ENCODE results near the gene RERE.

RERE gene

DNA sequence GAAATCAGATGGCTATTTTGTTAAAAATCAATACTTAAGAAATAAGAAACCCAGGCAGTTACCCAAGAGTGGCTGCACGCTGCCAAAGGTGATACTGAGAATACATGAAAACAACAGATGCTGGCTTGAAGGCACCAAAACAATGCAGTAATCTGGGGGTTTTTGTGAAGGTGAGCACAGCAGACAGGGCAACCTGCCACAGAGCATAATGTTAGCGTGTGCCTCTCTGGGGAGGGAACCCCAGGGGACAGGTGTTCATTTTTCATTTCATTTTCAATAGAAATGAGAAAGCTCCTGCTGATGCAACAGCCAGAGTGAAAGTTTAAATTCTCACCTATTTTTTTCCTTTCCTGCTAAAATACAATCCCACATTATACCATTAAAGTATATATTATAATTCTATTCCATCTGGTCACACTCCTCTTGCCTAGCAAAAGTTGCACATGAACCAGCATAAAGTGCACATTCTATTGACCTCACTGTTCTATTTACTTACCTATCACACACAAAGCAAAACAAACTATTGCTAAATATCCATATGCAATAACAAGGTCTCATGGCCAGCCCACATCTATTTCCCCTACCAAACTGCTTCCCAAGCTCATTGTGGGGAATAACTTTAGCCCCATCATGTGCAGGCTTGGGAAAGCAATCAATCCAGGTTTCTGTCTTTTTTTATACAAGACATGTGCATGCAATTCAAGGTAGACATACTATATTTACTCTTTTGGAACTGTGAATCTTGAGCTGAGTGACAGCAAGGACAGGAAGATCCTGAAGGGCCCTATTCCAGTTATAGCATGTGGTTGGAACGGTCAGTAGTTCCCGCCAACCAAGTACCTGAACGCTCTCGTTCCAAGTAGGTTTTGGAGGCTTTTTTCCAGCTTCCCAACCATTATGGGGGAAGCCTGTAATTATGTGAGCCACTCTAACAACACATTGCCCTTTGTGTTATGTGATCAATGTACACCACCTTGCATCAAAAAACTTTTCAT lies 173.6 kb downstream of the RERE start:
- Histone ChIP-seq H3K4me1 (ENCODE audit: control insufficient read depth in 1 of 2, insufficient read depth in 2 of 2, low read length in 2 of 2) (no peaks in the 10 kb centered on the region), H3K9ac (ENCODE audit: low read length) (no peak overlapping the region), H3K9me3 (ENCODE audit: insufficient read depth, low read depth, low read length) (no peaks in the 10 kb centered on the region), H3K14ac (ENCODE audit: low read length) (no peak overlapping the region), H4K91ac (ENCODE audit: low read depth, low read length) (no peak overlapping the region), H3K18ac (ENCODE audit: low read length) (no peak overlapping the region), H3K79me2 (ENCODE audit: control insufficient read depth, insufficient read depth, low read length, poor library complexity) (peaks cover 2% of the 10 kb centered on the region), H3K27me3 (ENCODE audit: insufficient read depth, low read length) (no peaks in the 10 kb centered on the region), H3K27ac (ENCODE audit: low read depth, low read length) (no peak overlapping the region), H3K4ac (ENCODE audit: low read depth, low read length) (peak overlapping the region; percentile 27), H2AFZ (ENCODE audit: insufficient read depth, low read length, poor library complexity) (no peak overlapping the region), H4K12ac (ENCODE audit: low read depth, low read length) (no peak overlapping the region), H3K36me3 (ENCODE audit: control insufficient read depth in 1 of 2, insufficient read depth in 2 of 2, low read length in 2 of 2) (peaks cover 0 to 2% of the 10 kb centered on the region in 2 experiments), H2BK120ac (ENCODE audit: insufficient read depth, low read length, poor library complexity) (no peak overlapping the region), H2AK5ac (ENCODE audit: low read length) (no peak overlapping the region), H3K4me3 (ENCODE audit: low read depth, low read length) (no peak overlapping the region), H3K4me2 (ENCODE audit: low read length) (no peak overlapping the region), H2BK12ac (ENCODE audit: low read length) (no peak overlapping the region), H4K8ac (ENCODE audit: low read depth, low read length) (no peak overlapping the region), H3K23ac (ENCODE audit: low read length) (no peak overlapping the region), H2BK5ac (ENCODE audit: low read depth, low read length, poor library complexity) (no peak overlapping the region), H3K79me1 (ENCODE audit: low read length) (no peaks in the 10 kb centered on the region)
- no CpG with 5 or more reads among the region's 6 CpGs for WGBS (ENCODE audit: extremely low coverage, insufficient coverage, insufficient read length)
- DNase-seq: peak in 1 of 2 donors; percentile 15

- no peak overlapping the region for H3K4me3 ChIP-seq (ENCODE audit: low read depth, low read length)
- no peak overlapping the region for H2BK12ac ChIP-seq (ENCODE audit: low read length)
- no peak overlapping the region for H3K4ac ChIP-seq (ENCODE audit: low read depth, low read length)
- H2AK5ac ChIP-seq (ENCODE audit: low read length): no peak overlapping the region
- no peak overlapping the region for H2BK5ac ChIP-seq (ENCODE audit: low read depth, low read length, poor library complexity)
- H3K4me1 ChIP-seq (ENCODE audit: control insufficient read depth in 1 of 2, insufficient read depth in 2 of 2, low read length in 2 of 2): no peaks in the 10 kb centered on the region
- H3K27ac ChIP-seq (ENCODE audit: low read depth, low read length): no peak overlapping the region
- no peak overlapping the region for H4K91ac ChIP-seq (ENCODE audit: low read depth, low read length)
- no peak overlapping the region for H4K8ac ChIP-seq (ENCODE audit: low read depth, low read length)
- no peaks in the 10 kb centered on the region for H3K79me1 ChIP-seq (ENCODE audit: low read length)
- DNase-seq: no peak
- H4K12ac ChIP-seq (ENCODE audit: low read depth, low read length): no peak overlapping the region
- no CpG with 5 or more reads among the region's 2 CpGs for WGBS (ENCODE audit: extremely low coverage, insufficient coverage, insufficient read length)
- no peak overlapping the region for H2AFZ ChIP-seq (ENCODE audit: insufficient read depth, low read length, poor library complexity)
- H3K36me3 ChIP-seq (ENCODE audit: control insufficient read depth in 1 of 2, insufficient read depth in 2 of 2, low read length in 2 of 2): peaks cover 0 to 2% of the 10 kb centered on the region in 2 experiments
- no peaks in the 10 kb centered on the region for H3K27me3 ChIP-seq (ENCODE audit: insufficient read depth, low read length)
- H3K18ac ChIP-seq (ENCODE audit: low read length): no peak overlapping the region
- H3K9ac ChIP-seq (ENCODE audit: low read length): no peak overlapping the region
- no peak overlapping the region for H3K4me2 ChIP-seq (ENCODE audit: low read length)
- no peak overlapping the region for H3K14ac ChIP-seq (ENCODE audit: low read length)
- no peaks in the 10 kb centered on the region for H3K9me3 ChIP-seq (ENCODE audit: insufficient read depth, low read depth, low read length)
- H2BK120ac ChIP-seq (ENCODE audit: insufficient read depth, low read length, poor library complexity): no peak overlapping the region
- peaks cover 2% of the 10 kb centered on the region for H3K79me2 ChIP-seq (ENCODE audit: control insufficient read depth, insufficient read depth, low read length, poor library complexity)
- H3K23ac ChIP-seq (ENCODE audit: low read length): no peak overlapping the region
These were observed 175.3 kb downstream of the RERE start for GRCh38 chr1:8642114-8642513.

DNA sequence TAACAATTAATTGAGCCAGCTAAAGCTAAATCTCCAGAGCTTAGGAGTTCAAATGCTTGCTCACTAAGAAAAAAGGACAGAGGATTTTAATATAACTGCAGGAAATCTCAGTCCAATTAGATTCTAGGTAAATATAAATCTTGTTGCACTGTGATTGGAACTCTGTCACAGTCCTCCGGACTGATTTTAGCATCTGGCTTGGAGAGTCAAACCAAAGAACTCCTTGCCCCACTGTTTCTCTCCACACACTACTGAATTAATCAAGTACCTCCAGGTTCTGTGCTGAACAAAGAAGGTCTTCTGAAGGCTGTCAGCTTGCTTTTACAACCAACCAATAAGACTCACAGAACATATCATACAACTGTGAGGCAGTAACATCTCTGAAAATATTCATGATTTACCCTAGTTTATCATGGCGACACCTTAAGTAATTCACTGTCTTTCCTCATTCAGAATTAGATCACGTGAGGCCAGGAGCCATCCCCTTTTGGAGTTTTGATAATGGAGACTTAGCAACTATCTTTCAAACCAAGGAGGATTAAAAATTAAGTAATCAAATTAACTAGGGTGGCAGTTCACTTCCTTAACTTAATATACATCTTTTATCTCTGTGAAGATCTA lies 176.0 kb downstream of the RERE start:
- H3K23ac ChIP-seq (ENCODE audit: low read length): no peak overlapping the region
- peaks cover 2% of the 10 kb centered on the region for H3K79me2 ChIP-seq (ENCODE audit: control insufficient read depth, insufficient read depth, low read length, poor library complexity)
- H3K9ac ChIP-seq (ENCODE audit: low read length): no peak overlapping the region
- no peak overlapping the region for H2AK5ac ChIP-seq (ENCODE audit: low read length)
- WGBS (ENCODE audit: extremely low coverage, insufficient coverage, insufficient read length): no CpG with 5 or more reads among the region's 3 CpGs
- no peak overlapping the region for H3K4ac ChIP-seq (ENCODE audit: low read depth, low read length)
- H4K12ac ChIP-seq (ENCODE audit: low read depth, low read length): no peak overlapping the region
- H3K4me2 ChIP-seq (ENCODE audit: low read length): no peak overlapping the region
- H3K36me3 ChIP-seq (ENCODE audit: control insufficient read depth in 1 of 2, insufficient read depth in 2 of 2, low read length in 2 of 2): peaks cover 0 to 2% of the 10 kb centered on the region in 2 experiments
- no peak overlapping the region for H3K14ac ChIP-seq (ENCODE audit: low read length)
- H2BK5ac ChIP-seq (ENCODE audit: low read depth, low read length, poor library complexity): no peak overlapping the region
- H4K91ac ChIP-seq (ENCODE audit: low read depth, low read length): no peak overlapping the region
- no peak overlapping the region for H4K8ac ChIP-seq (ENCODE audit: low read depth, low read length)
- no peak overlapping the region for H2BK120ac ChIP-seq (ENCODE audit: insufficient read depth, low read length, poor library complexity)
- no peak overlapping the region for H3K27ac ChIP-seq (ENCODE audit: low read depth, low read length)
- no peaks in the 10 kb centered on the region for H3K9me3 ChIP-seq (ENCODE audit: insufficient read depth, low read depth, low read length)
- no peak overlapping the region for H3K4me3 ChIP-seq (ENCODE audit: low read depth, low read length)
- H2AFZ ChIP-seq (ENCODE audit: insufficient read depth, low read length, poor library complexity): no peak overlapping the region
- no peak overlapping the region for H3K18ac ChIP-seq (ENCODE audit: low read length)
- H3K4me1 ChIP-seq (ENCODE audit: control insufficient read depth in 1 of 2, insufficient read depth in 2 of 2, low read length in 2 of 2): no peaks in the 10 kb centered on the region
- no peaks in the 10 kb centered on the region for H3K79me1 ChIP-seq (ENCODE audit: low read length)
- no peak overlapping the region for H2BK12ac ChIP-seq (ENCODE audit: low read length)
- H3K27me3 ChIP-seq (ENCODE audit: insufficient read depth, low read length): no peaks in the 10 kb centered on the region
- no peak for DNase-seq

GRCh38 chr1:8640950-8641349 lies 176.5 kb downstream of the RERE start:
- Histone ChIP-seq H3K14ac (ENCODE audit: low read length) (no peak overlapping the region), H3K23ac (ENCODE audit: low read length) (no peak overlapping the region), H3K4me1 (ENCODE audit: control insufficient read depth in 1 of 2, insufficient read depth in 2 of 2, low read length in 2 of 2) (no peaks in the 10 kb centered on the region), H3K4ac (ENCODE audit: low read depth, low read length) (no peak overlapping the region), H3K9me3 (ENCODE audit: insufficient read depth, low read depth, low read length) (no peaks in the 10 kb centered on the region), H3K27ac (ENCODE audit: low read depth, low read length) (no peak overlapping the region), H2AFZ (ENCODE audit: insufficient read depth, low read length, poor library complexity) (no peak overlapping the region), H3K4me3 (ENCODE audit: low read depth, low read length) (no peak overlapping the region), H3K18ac (ENCODE audit: low read length) (no peak overlapping the region), H2BK5ac (ENCODE audit: low read depth, low read length, poor library complexity) (no peak overlapping the region), H4K91ac (ENCODE audit: low read depth, low read length) (no peak overlapping the region), H2AK5ac (ENCODE audit: low read length) (no peak overlapping the region), H3K79me2 (ENCODE audit: control insufficient read depth, insufficient read depth, low read length, poor library complexity) (peaks cover 2% of the 10 kb centered on the region), H3K9ac (ENCODE audit: low read length) (no peak overlapping the region), H3K36me3 (ENCODE audit: control insufficient read depth in 1 of 2, insufficient read depth in 2 of 2, low read length in 2 of 2) (peaks cover 0 to 2% of the 10 kb centered on the region in 2 experiments), H2BK120ac (ENCODE audit: insufficient read depth, low read length, poor library complexity) (no peak overlapping the region), H3K27me3 (ENCODE audit: insufficient read depth, low read length) (no peaks in the 10 kb centered on the region), H3K79me1 (ENCODE audit: low read length) (no peaks in the 10 kb centered on the region), H4K8ac (ENCODE audit: low read depth, low read length) (no peak overlapping the region), H3K4me2 (ENCODE audit: low read length) (no peak overlapping the region), H4K12ac (ENCODE audit: low read depth, low read length) (no peak overlapping the region), H2BK12ac (ENCODE audit: low read length) (no peak overlapping the region)
- no peak for DNase-seq
- 100% methylated on average over 1 of the region's 1 CpG for WGBS (ENCODE audit: extremely low coverage, insufficient coverage, insufficient read length)
